HL-60 (cell line): Measurements from ENCODE around the gene SLC35B4.

Experiments used
- DNase-seq, 2 experiments: peaks; one replicate each; pipeline ENCODE4 v3.0.0-alpha.2; 2010 to 2020; ENCODE audit warnings: low read depth in 1 of 2, low spot score in 1 of 2
- H3K27ac ChIP-seq: fragments of 250-450 bp; sonication (Bioruptor Pico); replicated peaks from 2 replicates; pipeline ENCODE4 v1.5.1; 2020; ENCODE audit warnings: mild to moderate bottlenecking, moderate library complexity
- H3K27me3 ChIP-seq: fragments of 250-450 bp; sonication (Bioruptor Pico); 2 replicates; pipeline ENCODE4 v1.5.1; 2021; ENCODE audit warnings: mild to moderate bottlenecking, moderate library complexity; ENCODE audit not compliant: insufficient read depth, poor library complexity, severe bottlenecking
- H3K4me3 ChIP-seq: replicated peaks from 2 replicates; pipeline ENCODE4 v1.5.1; 2011; ENCODE audit warnings: mild to moderate bottlenecking, control low read depth, low read length; ENCODE audit not compliant: insufficient read depth
- GABPA ChIP-seq: IDR thresholded peaks from 2 replicates; pipeline ENCODE4 v1.6.1; 2012; ENCODE audit warnings: low read depth
- POLR2AphosphoS5 ChIP-seq: IDR thresholded peaks from 2 replicates; pipeline ENCODE4 v1.6.1; 2012; ENCODE audit warnings: low read depth
- SPI1 ChIP-seq: IDR thresholded peaks from 2 replicates; pipeline ENCODE4 v1.6.1; 2012; ENCODE audit warnings: low read depth, mild to moderate bottlenecking, borderline replicate concordance
- TF ChIP-seq, protein P1 (sequence below): IDR thresholded peaks from 2 replicates; pipeline ENCODE4 v1.6.1; 2012; ENCODE audit warnings: low read depth; ENCODE audit not compliant: insufficient replicate concordance
- TF ChIP-seq, protein P2 (sequence below): IDR thresholded peaks from one replicate; pipeline ENCODE4 v1.5.1; 2011; ENCODE audit warnings: low read length, control low read depth, inconsistent platforms; ENCODE audit not compliant: insufficient read depth

The SLC35B4 gene

DNA sequence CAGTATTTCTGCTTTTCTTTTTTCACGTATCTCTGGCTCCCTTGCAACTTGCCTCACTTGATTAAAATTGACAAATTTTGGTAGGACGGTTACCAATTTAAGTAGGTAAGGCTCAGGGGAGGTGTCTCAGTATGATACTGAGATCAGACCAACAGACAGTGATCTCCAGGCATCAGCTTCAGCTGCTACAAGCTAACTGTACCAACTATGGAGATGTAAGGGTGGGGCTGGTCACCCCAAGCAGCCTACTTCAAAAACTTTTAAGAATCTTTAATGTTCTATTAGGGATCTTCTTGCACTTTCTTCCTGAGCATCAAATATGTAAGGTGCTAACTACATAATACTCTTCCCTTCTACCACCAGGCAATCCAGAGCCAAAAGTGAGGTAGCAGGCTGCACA is 26.9 kb downstream of the SLC35B4 start:
- no peak for DNase-seq
- no peak for TF ChIP-seq SPI1
- TF ChIP-seq, protein P1, sequence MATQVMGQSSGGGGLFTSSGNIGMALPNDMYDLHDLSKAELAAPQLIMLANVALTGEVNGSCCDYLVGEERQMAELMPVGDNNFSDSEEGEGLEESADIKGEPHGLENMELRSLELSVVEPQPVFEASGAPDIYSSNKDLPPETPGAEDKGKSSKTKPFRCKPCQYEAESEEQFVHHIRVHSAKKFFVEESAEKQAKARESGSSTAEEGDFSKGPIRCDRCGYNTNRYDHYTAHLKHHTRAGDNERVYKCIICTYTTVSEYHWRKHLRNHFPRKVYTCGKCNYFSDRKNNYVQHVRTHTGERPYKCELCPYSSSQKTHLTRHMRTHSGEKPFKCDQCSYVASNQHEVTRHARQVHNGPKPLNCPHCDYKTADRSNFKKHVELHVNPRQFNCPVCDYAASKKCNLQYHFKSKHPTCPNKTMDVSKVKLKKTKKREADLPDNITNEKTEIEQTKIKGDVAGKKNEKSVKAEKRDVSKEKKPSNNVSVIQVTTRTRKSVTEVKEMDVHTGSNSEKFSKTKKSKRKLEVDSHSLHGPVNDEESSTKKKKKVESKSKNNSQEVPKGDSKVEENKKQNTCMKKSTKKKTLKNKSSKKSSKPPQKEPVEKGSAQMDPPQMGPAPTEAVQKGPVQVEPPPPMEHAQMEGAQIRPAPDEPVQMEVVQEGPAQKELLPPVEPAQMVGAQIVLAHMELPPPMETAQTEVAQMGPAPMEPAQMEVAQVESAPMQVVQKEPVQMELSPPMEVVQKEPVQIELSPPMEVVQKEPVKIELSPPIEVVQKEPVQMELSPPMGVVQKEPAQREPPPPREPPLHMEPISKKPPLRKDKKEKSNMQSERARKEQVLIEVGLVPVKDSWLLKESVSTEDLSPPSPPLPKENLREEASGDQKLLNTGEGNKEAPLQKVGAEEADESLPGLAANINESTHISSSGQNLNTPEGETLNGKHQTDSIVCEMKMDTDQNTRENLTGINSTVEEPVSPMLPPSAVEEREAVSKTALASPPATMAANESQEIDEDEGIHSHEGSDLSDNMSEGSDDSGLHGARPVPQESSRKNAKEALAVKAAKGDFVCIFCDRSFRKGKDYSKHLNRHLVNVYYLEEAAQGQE = no peak
- TF ChIP-seq GABPA = no peak
- TF ChIP-seq POLR2AphosphoS5 = no peak
- TF ChIP-seq, protein P2, sequence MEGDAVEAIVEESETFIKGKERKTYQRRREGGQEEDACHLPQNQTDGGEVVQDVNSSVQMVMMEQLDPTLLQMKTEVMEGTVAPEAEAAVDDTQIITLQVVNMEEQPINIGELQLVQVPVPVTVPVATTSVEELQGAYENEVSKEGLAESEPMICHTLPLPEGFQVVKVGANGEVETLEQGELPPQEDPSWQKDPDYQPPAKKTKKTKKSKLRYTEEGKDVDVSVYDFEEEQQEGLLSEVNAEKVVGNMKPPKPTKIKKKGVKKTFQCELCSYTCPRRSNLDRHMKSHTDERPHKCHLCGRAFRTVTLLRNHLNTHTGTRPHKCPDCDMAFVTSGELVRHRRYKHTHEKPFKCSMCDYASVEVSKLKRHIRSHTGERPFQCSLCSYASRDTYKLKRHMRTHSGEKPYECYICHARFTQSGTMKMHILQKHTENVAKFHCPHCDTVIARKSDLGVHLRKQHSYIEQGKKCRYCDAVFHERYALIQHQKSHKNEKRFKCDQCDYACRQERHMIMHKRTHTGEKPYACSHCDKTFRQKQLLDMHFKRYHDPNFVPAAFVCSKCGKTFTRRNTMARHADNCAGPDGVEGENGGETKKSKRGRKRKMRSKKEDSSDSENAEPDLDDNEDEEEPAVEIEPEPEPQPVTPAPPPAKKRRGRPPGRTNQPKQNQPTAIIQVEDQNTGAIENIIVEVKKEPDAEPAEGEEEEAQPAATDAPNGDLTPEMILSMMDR = no peak
- H3K27ac ChIP-seq = no peak overlapping the region

DNA sequence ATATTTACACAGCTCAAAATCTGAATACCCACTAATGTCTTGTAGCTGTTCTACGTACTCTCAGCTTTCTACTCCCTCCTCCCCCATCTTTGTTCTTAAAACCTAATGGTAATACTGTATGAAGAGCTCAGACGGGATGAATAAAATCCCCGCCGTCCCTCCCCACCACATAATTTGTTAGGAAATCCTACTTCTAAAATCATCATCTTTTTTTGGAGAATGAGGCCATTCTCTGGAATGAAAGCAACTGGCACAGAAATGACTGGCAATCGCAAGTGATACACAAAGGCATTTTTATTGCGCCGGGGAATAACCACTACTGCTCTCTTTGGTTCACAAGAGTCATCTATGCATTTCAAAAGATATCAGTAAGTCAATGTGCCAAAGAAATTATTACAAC is 27.3 kb downstream of the SLC35B4 start:
- TF ChIP-seq, protein P2 = no peak
- TF ChIP-seq POLR2AphosphoS5 = no peak
- TF ChIP-seq, protein P1 = no peak
- TF ChIP-seq SPI1 = no peak
- TF ChIP-seq GABPA = no peak

More for the DNA sequence above, 26.9 kb downstream of the SLC35B4 start:
- Histone ChIP-seq H3K4me3 (no peak overlapping the region), H3K27me3 (no peaks in the 10 kb centered on the region)

DNA sequence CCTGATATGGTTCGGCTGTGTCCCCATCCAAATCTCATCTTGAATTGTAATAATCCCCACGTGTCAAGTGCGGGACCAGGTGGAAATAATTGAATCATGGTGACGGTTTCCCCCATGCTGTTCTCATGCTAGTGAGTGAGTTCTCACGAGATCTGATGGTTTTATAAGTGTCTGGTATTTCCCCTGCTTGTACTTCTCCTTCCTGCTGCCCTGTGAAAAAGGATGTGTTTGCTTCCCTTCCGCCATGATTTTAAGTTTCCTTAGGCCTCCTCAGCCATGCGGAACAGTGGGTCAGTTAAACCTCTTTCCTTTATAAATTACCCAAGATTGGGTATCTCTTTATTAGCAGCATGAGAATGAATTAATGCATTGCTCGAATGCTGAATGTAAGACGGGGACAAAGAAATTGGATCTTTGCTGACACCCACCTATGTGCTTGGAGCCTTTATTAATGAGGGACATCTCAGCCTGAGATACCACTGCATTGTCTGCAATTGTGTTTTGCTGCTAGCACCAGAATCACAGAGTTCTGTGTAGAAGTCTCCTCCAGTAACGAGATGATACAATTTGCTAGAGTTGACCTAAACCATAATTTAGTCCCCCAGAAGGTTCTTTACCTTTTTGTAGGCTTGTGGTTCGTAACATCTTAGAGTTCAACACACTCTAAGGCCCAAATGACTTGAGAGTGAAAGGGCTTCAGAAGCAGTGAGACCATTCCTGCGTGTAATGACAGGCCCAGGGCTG is 28.6 kb downstream of the SLC35B4 start:
- Histone ChIP-seq H3K27me3 (no peaks in the 10 kb centered on the region), H3K27ac (no peak overlapping the region), H3K4me3 (no peak overlapping the region)
- no peak for DNase-seq
- TF ChIP-seq, protein P1 = no peak
- TF ChIP-seq SPI1 (no peak), GABPA (no peak), POLR2AphosphoS5 (no peak)
- TF ChIP-seq, protein P2 = no peak

More for the DNA sequence above, 27.3 kb downstream of the SLC35B4 start:
- no peak for DNase-seq
- Histone ChIP-seq H3K27me3 (no peaks in the 10 kb centered on the region), H3K27ac (no peak overlapping the region), H3K4me3 (no peak overlapping the region)
